Activated CD8-positive, alpha-beta T cell treated with anti-CD3 and anti-CD28 coated beads for 36 hours (primary cell): ENCODE measurements around the gene WFIKKN2. TPM values are rescaled to one million over a fixed set of nuclear protein-coding genes. Genes with fewer than 3 reads are reported as not detected.

ENCODE experiments used
- ATAC-seq: fragments of 200-7000 bp; cut with Tn5 transposase; one replicate; pipeline ENCODE4 v1.10.0; 2021; ENCODE audit warnings: mild to moderate bottlenecking, moderate library complexity
- CTCF ChIA-PET: fragments of 350-600 bp; sonication (Branson Sonifier 250); formaldehyde crosslinking; loops from one replicate; lab custom pipeline; 2021; ENCODE audit warnings: antibody characterized with exemption; lab: Charles Lee
- POLR2A ChIA-PET: fragments of 350-600 bp; sonication (Branson Sonifier 250); formaldehyde crosslinking; loops from one replicate; lab custom pipeline; 2021; ENCODE audit warnings: antibody characterized with exemption; lab: Charles Lee
- DNase-seq: peaks from one replicate; pipeline ENCODE4 v3.0.0-alpha.2; 2020
- H3K27ac Mint-ChIP-seq: one replicate; pipeline ENCODE4 v1.8.0; 2021; ENCODE audit warnings: mild to moderate bottlenecking, mixed read lengths
- H3K27me3 Mint-ChIP-seq: one replicate; pipeline ENCODE4 v1.8.0; 2021; ENCODE audit warnings: mixed read lengths
- H3K36me3 Mint-ChIP-seq: one replicate; pipeline ENCODE4 v1.8.0; 2021; ENCODE audit warnings: low read depth, mixed read lengths
- H3K4me1 Mint-ChIP-seq: one replicate; pipeline ENCODE4 v1.8.0; 2021; ENCODE audit warnings: low read depth, mixed read lengths
- H3K4me3 Mint-ChIP-seq: one replicate; pipeline ENCODE4 v1.8.0; 2021; ENCODE audit warnings: mild to moderate bottlenecking, moderate library complexity, mixed read lengths
- H3K9me3 Mint-ChIP-seq: one replicate; pipeline ENCODE4 v1.8.0; 2021; ENCODE audit warnings: mixed read lengths
- CTCF ChIP-seq: fragments of 200-600 bp; IDR thresholded peaks from one replicate; pipeline ENCODE4 v1.8.0; 2022; ENCODE audit warnings: antibody characterized with exemption, mild to moderate bottlenecking
- intact Hi-C: fragments of 100-400 bp; cut with micrococcal nuclease; formaldehyde crosslinking; loops from one replicate; pipeline ENCODE4 v1.10.0; 2022
- total RNA-seq, 2 experiments: library from RNA; stranded (reverse); gene quantifications; one replicate each; pipeline ENCODE4 v1.2.3, GENCODE V29; 2021

Gene WFIKKN2
- total RNA-seq, 2 experiments from 2014 or later = not detected

GRCh38 chr17:50844117-50844700 is 8.8 kb downstream of the WFIKKN2 start:
- Mint-ChIP-seq H3K4me3 (no peak overlapping the region), H3K36me3 (no peaks in the 10 kb centered on the region), H3K27me3 (no peaks in the 10 kb centered on the region), H3K4me1 (no peaks in the 10 kb centered on the region), H3K27ac (no peak overlapping the region), H3K9me3 (no peaks in the 10 kb centered on the region)
- CTCF ChIA-PET = interaction anchor here (0.8 to 3.2 kb wide), 6 partner anchors 8 to 336 kb away, joined by 3 to 19 read pairs (median 5); no protein-coding TSS in a partner anchor
- DNase-seq (no peak), ATAC-seq (no peak)
- no peak for TF ChIP-seq CTCF
- POLR2A ChIA-PET = interaction anchor here (2.0 kb wide), 1 partner anchor 22 kb away, joined by 7 read pairs; the partner anchor contains the start of gene TOB1
- intact Hi-C loops = loop anchor here (5.0 to 10.0 kb wide), 2 partner anchors 62 to 299 kb away; partner anchors contain the start of gene SPATA20

- no peaks in the 10 kb centered on the region for H3K9me3 Mint-ChIP-seq
- no peaks in the 10 kb centered on the region for H3K4me1 Mint-ChIP-seq
- no peaks in the 10 kb centered on the region for H3K27me3 Mint-ChIP-seq
- H3K4me3 Mint-ChIP-seq = no peak overlapping the region
- ChIA-PET POLR2A (interaction anchor here (0.7 to 2.0 kb wide), 2 partner anchors 21 to 24 kb away, joined by 3 to 7 read pairs; partner anchors contain the start of gene TOB1), CTCF (interaction anchor here (0.7 to 2.4 kb wide), 3 partner anchors 10 to 112 kb away, joined by 3 to 9 read pairs (median 3); no protein-coding TSS in a partner anchor)
- H3K36me3 Mint-ChIP-seq = no peaks in the 10 kb centered on the region
- intact Hi-C loops = loop anchor here (10.0 kb wide), 1 partner anchor 301 kb away; the partner anchor contains the start of gene SPATA20
- DNase-seq (no peak), ATAC-seq (no peak)
- TF ChIP-seq CTCF = no peak
- H3K27ac Mint-ChIP-seq = no peak overlapping the region
These were observed 10.1 kb downstream of the WFIKKN2 start for GRCh38 chr17:50845240-50846147.

- CTCF ChIA-PET = interaction anchor here (3.2 to 7.7 kb wide), 2 partner anchors 9 to 16 kb away, joined by 8 to 116 read pairs; partner anchors contain the start of gene TOB1
- ATAC-seq = no peak
- Mint-ChIP-seq H3K27me3 (no peaks in the 10 kb centered on the region), H3K27ac (no peak overlapping the region), H3K4me1 (peaks cover 11% of the 10 kb centered on the region), H3K4me3 (no peak overlapping the region), H3K9me3 (no peaks in the 10 kb centered on the region), H3K36me3 (no peaks in the 10 kb centered on the region)
- TF ChIP-seq CTCF = no peak
- no peak for DNase-seq
- intact Hi-C loops = loop anchor here (10.0 kb wide), 1 partner anchor 303 kb away; the partner anchor contains the start of gene SPATA20
- POLR2A ChIA-PET = no interaction called here
These were observed 12.2 kb downstream of the WFIKKN2 start for GRCh38 chr17:50847566-50847965.

- H3K27me3 Mint-ChIP-seq = no peaks in the 10 kb centered on the region
- peaks cover 13% of the 10 kb centered on the region for H3K4me1 Mint-ChIP-seq
- ChIA-PET CTCF (interaction anchor here (0.7 to 7.7 kb wide), 8 partner anchors 9 to 109 kb away, joined by 3 to 116 read pairs (median 4); partner anchors contain the start of gene TOB1), POLR2A (interaction anchor here (2.7 kb wide), 1 partner anchor 18 kb away, joined by 9 read pairs; the partner anchor contains the start of gene TOB1)
- H3K9me3 Mint-ChIP-seq = no peaks in the 10 kb centered on the region
- ATAC-seq (no peak), DNase-seq (no peak)
- H3K4me3 Mint-ChIP-seq = no peak overlapping the region
- intact Hi-C loops = loop anchor here (10.0 kb wide), 1 partner anchor 303 kb away; the partner anchor contains the start of gene SPATA20
- no peak for TF ChIP-seq CTCF
- no peak overlapping the region for H3K27ac Mint-ChIP-seq
- no peaks in the 10 kb centered on the region for H3K36me3 Mint-ChIP-seq
These were observed 12.7 kb downstream of the WFIKKN2 start for GRCh38 chr17:50848039-50848438.
